Brain microvascular endothelial cell (primary cell): ENCODE data around the gene ACAP1.

Source experiments
- DNase-seq: peaks from one replicate; pipeline ENCODE4 v3.0.0-alpha.2; 2020
- H3K27ac ChIP-seq: fragments of 250-450 bp; sonication (Bioruptor Pico); 2 replicates; pipeline ENCODE4 v1.5.1; 2020; ENCODE audit warnings: mild to moderate bottlenecking, moderate library complexity
- H3K27me3 ChIP-seq: fragments of 250-450 bp; sonication (Bioruptor Pico); replicated peaks from 2 replicates; pipeline ENCODE4 v1.5.1; 2020; ENCODE audit warnings: mild to moderate bottlenecking
- H3K36me3 ChIP-seq: fragments of 250-450 bp; sonication (Bioruptor Pico); replicated peaks from 2 replicates; pipeline ENCODE4 v1.5.1; 2020; ENCODE audit warnings: mild to moderate bottlenecking
- H3K4me3 ChIP-seq: 2 replicates; pipeline ENCODE4 v1.5.1; 2011; ENCODE audit warnings: low read depth, mild to moderate bottlenecking, control low read depth, low read length, moderate library complexity
- CTCF ChIP-seq: IDR thresholded peaks from 2 replicates; pipeline ENCODE4 v1.5.1; 2011; ENCODE audit warnings: low read depth, mild to moderate bottlenecking, moderate library complexity, low read length, control low read depth, inconsistent platforms; ENCODE audit errors: missing control alignments
- in situ Hi-C: cut with HindIII; loops from 2 replicates; pipeline ENCODE4 v1.10.0; 2017; ENCODE audit warnings: low sequenced_read_pairs, low pct_ligation_motif_present

Gene ACAP1

GRCh38 chr17:7292729-7293128 lies 43.6 kb upstream of the ACAP1 start:
- TF ChIP-seq CTCF: no peak
- Histone ChIP-seq H3K27me3 (peaks cover 58% of the 10 kb centered on the region), H3K27ac (no peak overlapping the region), H3K4me3 (no peak overlapping the region), H3K36me3 (no peaks in the 10 kb centered on the region)
- no peak for DNase-seq
- in situ Hi-C loops: no loop called here

GRCh38 chr17:7293159-7293558 lies 43.2 kb upstream of the ACAP1 start:
- no peak overlapping the region for H3K27ac ChIP-seq
- no peaks in the 10 kb centered on the region for H3K36me3 ChIP-seq
- no peak for TF ChIP-seq CTCF
- peaks cover 53% of the 10 kb centered on the region for H3K27me3 ChIP-seq
- in situ Hi-C loops: no loop called here
- no peak for DNase-seq
- H3K4me3 ChIP-seq: no peak overlapping the region

- Histone ChIP-seq H3K36me3 (no peaks in the 10 kb centered on the region), H3K4me3 (no peak overlapping the region), H3K27me3 (peaks cover 51% of the 10 kb centered on the region), H3K27ac (no peak overlapping the region)
- DNase-seq: no peak
- in situ Hi-C loops: no loop called here
- TF ChIP-seq CTCF: no peak
Observed at GRCh38 chr17:7293816-7294613, 42.3 kb upstream of the ACAP1 start.

- H3K27ac ChIP-seq: no peak within 1 kb of the TSS
- H3K36me3 ChIP-seq: no peaks in the 10 kb centered on the region
- peaks cover 49% of the 10 kb centered on the region for H3K27me3 ChIP-seq
- H3K4me3 ChIP-seq: peak within 1 kb of the TSS; percentile 9
- in situ Hi-C loops: no loop called here
- no peak for DNase-seq
- TF ChIP-seq CTCF: no peak
Observed at GRCh38 chr17:7294614-7295153, 41.6 kb upstream of the ACAP1 start, which contains the start of gene YBX2. Gene YBX2 (minus strand): TSS chr17:7294639. CDS start chr17:7294500, 139 bp downstream.

GRCh38 chr17:7295230-7296180 lies 40.8 kb upstream of the ACAP1 start:
- in situ Hi-C loops: no loop called here
- TF ChIP-seq CTCF: no peak
- no peak for DNase-seq
- H3K27me3 ChIP-seq: peaks cover 43% of the 10 kb centered on the region
- H3K27ac ChIP-seq: no peak overlapping the region
- H3K4me3 ChIP-seq: no peak overlapping the region
- no peaks in the 10 kb centered on the region for H3K36me3 ChIP-seq
